ENCODE data around the gene PEX11A. TPM values are rescaled to one million over a fixed set of nuclear protein-coding genes. Genes with fewer than 3 reads are reported as not detected.

PEX11A gene
- total RNA-seq, 2 donors from 2014 or later, result 11.6 to 14.8 TPM

DNA sequence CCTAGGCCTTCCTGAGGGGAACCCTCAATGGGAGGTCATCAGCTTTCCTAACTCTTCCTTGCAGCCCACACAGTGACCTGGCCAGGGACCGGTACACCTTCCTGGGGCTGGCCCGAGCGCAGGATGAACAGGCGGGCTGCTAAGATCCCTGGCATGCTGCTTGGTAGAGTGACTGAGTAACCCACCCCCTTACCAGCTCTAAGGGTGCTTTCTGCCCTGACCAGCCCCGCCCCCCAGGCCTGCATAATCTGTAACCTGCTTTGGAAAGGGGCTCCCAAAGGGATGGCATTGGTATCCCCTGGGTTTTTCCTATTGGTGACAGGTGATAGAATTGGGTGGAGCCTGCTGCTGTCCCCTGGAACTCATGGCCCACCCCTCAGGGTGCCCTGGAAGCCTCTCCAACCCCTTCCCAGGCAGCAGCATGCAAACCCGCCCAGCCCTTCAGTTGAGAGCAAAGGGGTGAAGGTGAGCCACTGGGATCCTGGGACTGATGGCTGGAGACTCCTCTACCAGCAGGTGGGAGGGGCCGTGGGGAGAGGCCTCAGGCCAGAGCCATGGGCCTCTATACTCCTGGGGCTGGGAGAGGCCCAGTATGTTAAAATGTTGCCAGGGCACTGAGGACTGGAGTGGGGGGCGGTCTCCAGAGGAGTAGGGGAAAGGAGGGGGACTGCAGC is 24.2 kb downstream of the PEX11A start:
- TF ChIP-seq, protein P1, sequence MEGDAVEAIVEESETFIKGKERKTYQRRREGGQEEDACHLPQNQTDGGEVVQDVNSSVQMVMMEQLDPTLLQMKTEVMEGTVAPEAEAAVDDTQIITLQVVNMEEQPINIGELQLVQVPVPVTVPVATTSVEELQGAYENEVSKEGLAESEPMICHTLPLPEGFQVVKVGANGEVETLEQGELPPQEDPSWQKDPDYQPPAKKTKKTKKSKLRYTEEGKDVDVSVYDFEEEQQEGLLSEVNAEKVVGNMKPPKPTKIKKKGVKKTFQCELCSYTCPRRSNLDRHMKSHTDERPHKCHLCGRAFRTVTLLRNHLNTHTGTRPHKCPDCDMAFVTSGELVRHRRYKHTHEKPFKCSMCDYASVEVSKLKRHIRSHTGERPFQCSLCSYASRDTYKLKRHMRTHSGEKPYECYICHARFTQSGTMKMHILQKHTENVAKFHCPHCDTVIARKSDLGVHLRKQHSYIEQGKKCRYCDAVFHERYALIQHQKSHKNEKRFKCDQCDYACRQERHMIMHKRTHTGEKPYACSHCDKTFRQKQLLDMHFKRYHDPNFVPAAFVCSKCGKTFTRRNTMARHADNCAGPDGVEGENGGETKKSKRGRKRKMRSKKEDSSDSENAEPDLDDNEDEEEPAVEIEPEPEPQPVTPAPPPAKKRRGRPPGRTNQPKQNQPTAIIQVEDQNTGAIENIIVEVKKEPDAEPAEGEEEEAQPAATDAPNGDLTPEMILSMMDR (IDR thresholded peaks at IDR 0.05), result no peak
- H3K27ac ChIP-seq, result peak overlapping the region; percentile 82 to 92
- DNase-seq (ENCODE audit: low spot score), result no peak
- H3K9me3 ChIP-seq, result no peaks in the 10 kb centered on the region
- no peaks in the 10 kb centered on the region for H3K36me3 ChIP-seq
- H3K27me3 ChIP-seq, result no peaks in the 10 kb centered on the region
- H3K4me3 ChIP-seq, result peak overlapping the region in 1 of 2 donors; percentile 44
- H3K4me1 ChIP-seq, result peaks cover 0 to 28% of the 10 kb centered on the region in 2 donors

DNA sequence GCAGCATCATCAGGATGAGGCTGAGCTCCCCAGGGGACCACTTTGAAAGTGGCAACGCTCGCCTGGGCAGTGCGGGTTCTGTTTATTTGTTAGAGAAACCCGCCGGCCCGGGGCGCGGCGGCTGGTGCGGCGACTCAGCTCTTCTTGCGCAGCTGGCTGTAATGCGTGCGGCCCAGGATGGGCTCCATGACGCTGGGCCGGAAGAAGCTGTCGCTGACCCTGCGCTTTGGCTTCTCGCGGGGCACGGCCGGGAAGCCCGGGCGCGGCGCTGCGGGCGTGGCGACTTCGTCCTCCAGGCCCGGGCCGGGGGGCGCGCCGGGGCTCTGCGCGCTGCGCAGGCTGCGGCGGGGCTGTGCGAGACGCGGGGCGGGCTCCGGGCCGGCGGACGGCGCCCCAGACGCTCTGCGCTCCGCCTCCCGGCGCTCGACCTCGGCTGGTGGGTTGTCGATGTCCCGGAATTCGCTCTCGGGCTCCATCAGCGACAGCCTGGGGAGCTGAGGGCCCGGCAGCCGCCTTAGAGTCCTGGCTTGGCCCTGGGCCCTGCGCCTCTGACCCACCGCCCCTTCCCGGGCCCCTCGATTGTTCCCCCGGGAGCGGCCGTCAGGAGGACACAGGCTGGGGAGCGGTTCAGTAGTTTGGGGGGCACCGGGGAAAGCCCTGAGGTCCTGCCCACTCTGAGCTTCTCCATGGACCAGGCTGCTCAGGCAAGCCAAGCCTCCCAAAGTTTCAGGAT is 24.9 kb downstream of the PEX11A start:
- peak overlapping the region; percentile 22 to 44 for H3K4me3 ChIP-seq
- DNase-seq (ENCODE audit: low spot score), result peak; percentile 79
- peak overlapping the region; percentile 82 to 92 for H3K27ac ChIP-seq
- H3K4me1 ChIP-seq, result peaks cover 0 to 28% of the 10 kb centered on the region in 2 donors
- H3K9me3 ChIP-seq, result no peaks in the 10 kb centered on the region
- no peaks in the 10 kb centered on the region for H3K27me3 ChIP-seq
- TF ChIP-seq, protein P1 (IDR thresholded peaks at IDR 0.05), result no peak
- H3K36me3 ChIP-seq, result no peaks in the 10 kb centered on the region

DNA sequence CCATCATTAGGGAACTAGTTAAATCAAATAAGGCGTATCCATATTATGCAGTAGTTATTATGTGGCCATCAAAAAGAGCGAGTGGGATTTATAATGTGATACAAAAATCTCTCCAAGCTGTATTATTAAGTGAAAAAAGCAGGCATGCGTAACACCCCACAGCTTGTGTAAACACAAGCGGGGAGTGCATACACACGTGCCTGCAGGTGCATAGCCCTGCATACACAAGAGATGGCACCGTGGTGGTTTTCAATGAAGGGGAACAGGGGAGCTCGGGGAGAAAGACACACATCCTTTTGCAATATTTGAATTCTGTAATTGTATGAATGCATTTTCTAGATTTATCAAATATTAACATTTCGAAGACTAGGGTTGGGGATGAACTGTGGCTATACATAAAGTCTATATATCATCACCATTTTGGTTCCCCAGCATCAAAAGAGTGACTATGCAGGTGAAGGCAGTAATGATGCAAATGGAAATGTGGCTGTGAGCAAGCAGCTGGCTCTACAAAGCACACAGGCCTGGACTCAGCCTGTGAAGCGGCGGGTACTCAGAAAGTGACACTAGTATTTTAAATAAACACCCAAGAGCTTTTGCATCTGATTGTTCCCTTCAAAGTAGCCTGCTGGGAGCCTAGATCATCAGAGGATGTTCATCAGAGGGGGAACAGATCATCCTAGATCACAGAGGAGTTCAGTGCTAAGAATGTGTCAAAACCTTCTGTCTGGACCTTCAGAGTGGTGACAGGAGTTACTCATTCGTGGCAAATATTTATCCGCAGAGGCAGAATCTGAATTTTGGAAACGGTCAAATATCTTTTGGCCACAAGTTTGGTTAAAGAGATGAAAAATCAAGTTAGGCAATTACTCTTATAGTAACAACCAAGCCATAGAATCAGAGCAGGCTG is 25.9 kb downstream of the PEX11A start:
- no peak for DNase-seq (ENCODE audit: low spot score)
- Histone ChIP-seq H3K36me3 (no peaks in the 10 kb centered on the region), H3K4me1 (peaks cover 0 to 28% of the 10 kb centered on the region in 2 donors), H3K4me3 (peak overlapping the region; percentile 22 to 44), H3K27me3 (no peaks in the 10 kb centered on the region), H3K27ac (peak overlapping the region; percentile 82 to 92), H3K9me3 (no peaks in the 10 kb centered on the region)
- TF ChIP-seq, protein P1 (IDR thresholded peaks at IDR 0.05), result no peak

DNA sequence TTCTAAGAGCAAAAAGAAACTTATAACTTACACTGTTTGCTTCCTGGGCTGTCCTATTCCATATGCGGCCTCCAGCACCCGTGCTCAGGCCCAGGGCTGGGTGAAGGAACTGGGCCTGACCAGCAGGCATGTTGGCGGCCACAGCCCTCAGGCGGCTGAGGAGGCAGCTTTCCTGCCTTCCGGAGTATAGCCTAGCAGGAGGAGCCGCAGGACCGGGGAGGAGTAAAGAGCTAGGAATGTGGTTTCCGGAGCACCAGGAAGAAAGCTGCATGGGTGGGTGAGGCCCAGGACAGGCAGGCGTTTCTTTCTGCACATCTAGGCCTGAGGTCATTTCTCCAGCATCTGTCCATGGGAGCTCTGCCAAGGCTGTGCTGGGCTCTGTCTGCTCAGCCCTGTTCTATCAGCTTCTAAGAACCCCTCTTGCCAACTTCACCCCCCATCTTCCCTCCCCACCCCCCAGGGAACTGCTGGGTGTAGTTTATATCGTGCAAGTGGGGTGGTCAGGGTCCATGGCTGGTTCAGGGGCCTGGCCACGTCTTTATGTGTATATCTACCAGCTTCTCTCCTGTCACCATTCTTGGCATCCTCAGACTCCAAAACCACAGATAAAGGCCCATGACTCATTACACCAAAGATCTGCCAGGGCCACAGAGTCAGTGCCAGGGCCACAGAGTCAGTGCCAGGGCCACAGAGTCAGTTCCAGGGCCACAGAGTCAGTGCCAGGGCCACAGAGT is 27.5 kb downstream of the PEX11A start:
- no peaks in the 10 kb centered on the region for H3K9me3 ChIP-seq
- H3K27ac ChIP-seq, result peak overlapping the region; percentile 63 to 85
- H3K36me3 ChIP-seq, result no peaks in the 10 kb centered on the region
- no peak overlapping the region for H3K4me3 ChIP-seq
- H3K4me1 ChIP-seq, result peaks cover 0 to 28% of the 10 kb centered on the region in 2 donors
- TF ChIP-seq, protein P1 (IDR thresholded peaks at IDR 0.05), result no peak
- H3K27me3 ChIP-seq, result no peaks in the 10 kb centered on the region
- DNase-seq (ENCODE audit: low spot score), result peak; percentile 90

DNA sequence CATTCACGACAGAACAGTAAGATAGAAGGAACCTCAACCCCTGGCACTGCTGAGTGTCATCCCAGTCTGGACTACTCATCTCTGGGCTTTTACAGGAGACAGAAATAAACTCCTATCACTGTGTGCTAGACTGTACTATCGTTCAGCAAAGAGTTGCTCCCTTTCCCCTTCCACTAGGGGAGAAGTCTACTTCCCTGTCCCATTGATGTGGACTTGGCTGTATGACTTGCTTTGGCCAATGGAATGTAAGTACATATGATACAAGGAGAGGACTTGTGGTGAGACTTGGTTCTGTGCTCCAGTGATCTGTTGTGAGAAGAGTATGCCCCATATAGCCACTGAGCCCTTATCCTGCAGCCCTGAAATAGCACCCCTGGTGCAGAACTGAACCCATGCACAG is 30.0 kb downstream of the PEX11A start:
- Histone ChIP-seq H3K27ac (no peak overlapping the region), H3K9me3 (no peaks in the 10 kb centered on the region), H3K36me3 (no peaks in the 10 kb centered on the region), H3K27me3 (no peaks in the 10 kb centered on the region), H3K4me1 (peaks cover 0 to 22% of the 10 kb centered on the region in 2 donors), H3K4me3 (no peak overlapping the region)
- TF ChIP-seq, protein P1 (IDR thresholded peaks at IDR 0.05), result no peak
- no peak for DNase-seq (ENCODE audit: low spot score)

Measured in right atrium auricular region (tissue), 2 donors.